Nephron (organoid): ENCODE measurements around the gene DSCAM.

Experiments
- H3K27ac Mint-ChIP-seq, 3 experiments: 2 replicates each; pipeline ENCODE4 v1.8.0; 2020; ENCODE audit warnings: mixed read lengths in 3 of 3, mild to moderate bottlenecking in 2 of 3, moderate library complexity in 1 of 3
- H3K27me3 Mint-ChIP-seq: 2 replicates; pipeline ENCODE4 v1.8.0; 2021; ENCODE audit warnings: low read depth, mild to moderate bottlenecking, moderate library complexity, mixed read lengths
- H3K36me3 Mint-ChIP-seq: 2 replicates; pipeline ENCODE4 v1.8.0; 2020; ENCODE audit warnings: low read depth, mixed read lengths
- H3K4me1 Mint-ChIP-seq: 2 replicates; pipeline ENCODE4 v1.8.0; 2020; ENCODE audit warnings: mixed read lengths
- H3K4me3 Mint-ChIP-seq, 3 experiments: 2 replicates each; pipeline ENCODE4 v1.8.0; 2020; ENCODE audit warnings: mild to moderate bottlenecking in 3 of 3, mixed read lengths in 3 of 3, moderate library complexity in 2 of 3
- H3K9me3 Mint-ChIP-seq: 2 replicates; pipeline ENCODE4 v1.8.0; 2020; ENCODE audit warnings: mixed read lengths
- TF ChIP-seq, protein P1 (sequence below), 3 experiments: fragments of 200-600 bp; sonication (generic); IDR thresholded peaks; one replicate each; pipeline ENCODE4 v1.5.0; 2021; ENCODE audit warnings: antibody characterized with exemption in 3 of 3; ENCODE audit not compliant: unreplicated experiment in 3 of 3

DSCAM gene

DNA sequence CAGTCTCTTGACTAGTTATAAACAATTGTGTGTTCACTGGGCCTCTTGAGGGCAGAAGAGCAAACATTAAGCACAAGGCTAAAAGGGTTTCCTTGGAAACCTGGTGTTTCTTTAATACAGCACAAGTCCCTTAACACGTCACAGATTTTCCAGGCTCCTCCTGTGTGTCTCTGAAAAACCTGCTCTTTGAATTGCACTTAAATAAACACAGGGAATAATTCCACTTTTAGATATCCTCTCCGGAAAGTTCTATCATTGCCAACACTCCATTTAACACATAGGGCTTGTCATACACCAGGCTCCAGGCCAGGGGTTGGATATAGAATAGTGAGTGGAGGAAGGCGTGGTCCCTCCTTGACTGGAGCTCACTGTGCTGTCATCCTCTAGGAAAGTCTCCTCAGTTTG, 442.6 kb downstream of the DSCAM start:
- Mint-ChIP-seq H3K36me3 (no peaks in the 10 kb centered on the region), H3K4me1 (peaks cover 10% of the 10 kb centered on the region), H3K4me3 (no peak overlapping the region), H3K27me3 (no peaks in the 10 kb centered on the region), H3K27ac (peak overlapping the region in 2 of 3 experiments; percentile 42 to 43), H3K9me3 (peaks cover 5% of the 10 kb centered on the region)
- TF ChIP-seq, protein P1, sequence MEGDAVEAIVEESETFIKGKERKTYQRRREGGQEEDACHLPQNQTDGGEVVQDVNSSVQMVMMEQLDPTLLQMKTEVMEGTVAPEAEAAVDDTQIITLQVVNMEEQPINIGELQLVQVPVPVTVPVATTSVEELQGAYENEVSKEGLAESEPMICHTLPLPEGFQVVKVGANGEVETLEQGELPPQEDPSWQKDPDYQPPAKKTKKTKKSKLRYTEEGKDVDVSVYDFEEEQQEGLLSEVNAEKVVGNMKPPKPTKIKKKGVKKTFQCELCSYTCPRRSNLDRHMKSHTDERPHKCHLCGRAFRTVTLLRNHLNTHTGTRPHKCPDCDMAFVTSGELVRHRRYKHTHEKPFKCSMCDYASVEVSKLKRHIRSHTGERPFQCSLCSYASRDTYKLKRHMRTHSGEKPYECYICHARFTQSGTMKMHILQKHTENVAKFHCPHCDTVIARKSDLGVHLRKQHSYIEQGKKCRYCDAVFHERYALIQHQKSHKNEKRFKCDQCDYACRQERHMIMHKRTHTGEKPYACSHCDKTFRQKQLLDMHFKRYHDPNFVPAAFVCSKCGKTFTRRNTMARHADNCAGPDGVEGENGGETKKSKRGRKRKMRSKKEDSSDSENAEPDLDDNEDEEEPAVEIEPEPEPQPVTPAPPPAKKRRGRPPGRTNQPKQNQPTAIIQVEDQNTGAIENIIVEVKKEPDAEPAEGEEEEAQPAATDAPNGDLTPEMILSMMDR (IDR thresholded peaks at IDR 0.05; ENCODE audit: unreplicated experiment in 3 of 3): no peak

DNA sequence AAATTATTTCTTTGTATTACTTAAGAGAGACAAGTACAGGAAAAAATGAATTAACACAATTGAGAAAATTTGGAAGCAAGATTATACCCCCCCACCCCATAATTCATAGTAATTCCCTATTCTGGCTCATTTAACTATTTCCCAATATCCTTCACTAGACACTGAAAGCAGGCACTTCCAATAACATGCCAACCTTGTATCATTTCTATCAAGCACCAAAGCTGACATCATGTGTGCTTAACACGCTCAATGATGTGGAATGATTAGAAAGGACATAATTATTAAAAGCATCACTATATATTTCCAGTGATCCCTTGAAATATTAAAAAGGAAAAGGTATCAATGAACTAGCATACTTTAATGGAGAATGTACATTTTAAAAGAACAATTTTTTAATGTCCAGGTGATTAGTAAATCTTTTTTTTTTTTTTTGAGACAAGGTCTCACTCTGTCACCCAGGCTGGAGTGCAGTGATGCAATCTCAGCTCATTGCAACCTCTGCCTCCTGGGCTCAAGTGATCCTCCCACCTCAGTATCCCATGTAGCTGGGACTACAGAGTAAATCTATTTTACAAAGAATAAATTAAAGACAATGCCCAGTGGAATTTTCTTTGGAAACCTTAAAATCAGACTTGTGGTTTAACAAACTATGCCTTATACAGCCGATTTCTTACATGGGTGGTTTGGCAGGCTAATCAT, 443.9 kb downstream of the DSCAM start:
- peaks cover 5% of the 10 kb centered on the region for H3K9me3 Mint-ChIP-seq
- no peak overlapping the region for H3K4me3 Mint-ChIP-seq
- peaks cover 10% of the 10 kb centered on the region for H3K4me1 Mint-ChIP-seq
- no peaks in the 10 kb centered on the region for H3K36me3 Mint-ChIP-seq
- TF ChIP-seq, protein P1 (IDR thresholded peaks at IDR 0.05; ENCODE audit: unreplicated experiment in 3 of 3): no peak
- no peak overlapping the region for H3K27ac Mint-ChIP-seq
- H3K27me3 Mint-ChIP-seq: no peaks in the 10 kb centered on the region

DNA sequence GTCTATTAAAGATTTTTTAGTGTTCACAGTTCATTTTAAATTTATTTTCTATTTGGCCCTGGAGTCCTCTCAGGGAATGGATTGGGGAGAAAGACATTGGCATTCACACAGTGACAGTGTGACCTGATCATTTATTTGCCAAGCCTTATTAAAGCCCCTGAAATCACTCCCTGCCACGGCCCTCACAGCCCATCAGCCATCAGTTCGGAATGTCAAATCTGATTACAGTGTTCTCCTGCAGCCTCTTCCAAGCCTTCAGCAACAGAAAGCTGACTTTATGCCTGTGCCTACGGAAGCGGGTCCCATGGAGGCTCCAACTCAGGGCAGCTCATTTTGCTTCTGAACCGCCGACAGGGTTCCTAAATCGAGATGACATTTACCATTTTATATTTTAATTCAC, 451.2 kb downstream of the DSCAM start:
- Mint-ChIP-seq H3K27ac (no peak overlapping the region), H3K27me3 (no peaks in the 10 kb centered on the region), H3K4me1 (no peaks in the 10 kb centered on the region), H3K36me3 (no peaks in the 10 kb centered on the region), H3K9me3 (no peaks in the 10 kb centered on the region), H3K4me3 (no peak overlapping the region)
- TF ChIP-seq, protein P1 (IDR thresholded peaks at IDR 0.05; ENCODE audit: unreplicated experiment in 3 of 3): no peak

DNA sequence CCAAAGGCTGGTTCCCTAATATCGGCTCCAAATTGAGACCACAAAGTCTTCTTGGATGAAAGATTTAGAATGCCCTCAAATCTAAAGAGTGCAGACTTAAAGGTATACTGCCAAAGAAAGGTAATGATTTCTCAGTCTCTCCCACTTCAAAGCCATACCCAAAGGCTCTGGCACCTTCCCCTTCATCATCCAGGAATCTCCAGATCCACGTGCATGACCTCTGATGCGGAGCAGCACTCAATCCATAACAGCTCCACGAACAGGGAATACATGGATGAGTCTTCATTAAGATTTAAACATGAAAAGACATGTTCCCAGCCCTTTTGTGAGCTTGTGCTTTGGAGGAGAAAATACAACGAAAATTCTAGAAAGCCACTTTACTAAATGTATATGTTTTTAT, 453.9 kb downstream of the DSCAM start:
- Mint-ChIP-seq H3K27ac (no peak overlapping the region), H3K4me3 (no peak overlapping the region), H3K9me3 (no peaks in the 10 kb centered on the region), H3K27me3 (no peaks in the 10 kb centered on the region), H3K36me3 (no peaks in the 10 kb centered on the region), H3K4me1 (no peaks in the 10 kb centered on the region)
- TF ChIP-seq, protein P1 (IDR thresholded peaks at IDR 0.05; ENCODE audit: unreplicated experiment in 3 of 3): no peak

DNA sequence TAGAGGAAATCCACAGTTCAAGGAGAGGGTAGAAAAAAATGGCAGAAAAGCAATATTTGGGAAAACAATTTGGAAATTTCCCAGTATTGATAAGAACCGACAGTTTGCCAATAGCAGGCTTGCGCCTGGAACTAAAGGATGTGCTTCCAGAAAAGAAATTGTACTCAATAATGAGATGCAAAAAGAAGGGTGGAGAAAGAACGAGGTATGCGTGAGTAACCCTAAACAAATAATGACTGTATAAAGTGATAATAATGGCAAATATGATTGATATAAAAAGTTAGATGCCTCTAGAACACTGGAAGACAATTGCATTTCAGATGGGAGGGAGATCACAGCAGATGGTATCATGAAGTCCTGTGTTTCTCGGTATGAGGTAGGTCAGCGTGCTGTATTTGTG, 458.9 kb downstream of the DSCAM start:
- H3K27me3 Mint-ChIP-seq: peaks cover 14% of the 10 kb centered on the region
- no peak overlapping the region for H3K27ac Mint-ChIP-seq
- TF ChIP-seq, protein P1 (IDR thresholded peaks at IDR 0.05; ENCODE audit: unreplicated experiment in 3 of 3): no peak
- H3K4me3 Mint-ChIP-seq: no peak overlapping the region
- no peaks in the 10 kb centered on the region for H3K9me3 Mint-ChIP-seq
- no peaks in the 10 kb centered on the region for H3K36me3 Mint-ChIP-seq
- peaks cover 4% of the 10 kb centered on the region for H3K4me1 Mint-ChIP-seq
